T-helper 1 cell treated with Interleukin-12 subunit alpha and Interleukin-12 subunit beta and Interleukin-4 antibody, amounts not matched to agents 30 μg/mL and 1 μg/mL, for 36 hours (primary cell): Measurements from ENCODE around the gene ANKS1B.
"Not testable (repeated sequence)": the region's sequence is repeated elsewhere in the genome, so short reads cannot be mapped to it uniquely, and the experiment has no call there.

Experiments
- H3K27ac Mint-ChIP-seq: one replicate; pipeline ENCODE4 v1.8.0; 2021; ENCODE audit warnings: mild to moderate bottlenecking, mixed read lengths
- H3K27me3 Mint-ChIP-seq: one replicate; pipeline ENCODE4 v1.8.0; 2021; ENCODE audit warnings: low read depth, mixed read lengths
- H3K36me3 Mint-ChIP-seq: one replicate; pipeline ENCODE4 v1.8.0; 2021; ENCODE audit warnings: low read depth, mixed read lengths
- H3K4me1 Mint-ChIP-seq: one replicate; pipeline ENCODE4 v1.8.0; 2021; ENCODE audit warnings: low read depth, mixed read lengths
- H3K4me3 Mint-ChIP-seq: one replicate; pipeline ENCODE4 v1.8.0; 2021; ENCODE audit warnings: mild to moderate bottlenecking, moderate library complexity, mixed read lengths
- H3K9me3 Mint-ChIP-seq: one replicate; pipeline ENCODE4 v1.8.0; 2021; ENCODE audit warnings: mixed read lengths

Gene ANKS1B

DNA sequence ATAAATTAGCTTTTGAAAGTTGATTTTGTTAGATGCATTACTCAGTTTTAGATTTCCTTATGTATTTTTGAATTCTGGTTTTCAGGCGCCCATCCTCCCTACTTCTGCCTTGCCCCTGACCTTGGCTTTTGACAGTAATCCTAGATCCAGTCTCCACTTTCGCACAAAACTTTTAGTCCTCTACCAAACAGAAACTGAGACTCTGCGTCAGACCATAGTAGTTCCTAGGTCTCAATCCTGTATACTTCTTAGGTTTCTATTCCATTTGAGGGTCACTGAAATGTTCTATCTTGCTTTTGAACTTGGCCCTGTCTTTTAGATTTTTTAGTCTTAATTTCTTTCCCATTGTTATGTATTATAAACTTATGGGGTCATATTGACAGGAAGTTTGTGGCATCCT is 645.1 kb downstream of the ANKS1B start:
- Mint-ChIP-seq H3K36me3 (no peaks in the 10 kb centered on the region), H3K9me3 (no peaks in the 10 kb centered on the region), H3K4me3 (no peak overlapping the region), H3K27me3 (no peaks in the 10 kb centered on the region), H3K27ac (no peak overlapping the region), H3K4me1 (no peaks in the 10 kb centered on the region)

DNA sequence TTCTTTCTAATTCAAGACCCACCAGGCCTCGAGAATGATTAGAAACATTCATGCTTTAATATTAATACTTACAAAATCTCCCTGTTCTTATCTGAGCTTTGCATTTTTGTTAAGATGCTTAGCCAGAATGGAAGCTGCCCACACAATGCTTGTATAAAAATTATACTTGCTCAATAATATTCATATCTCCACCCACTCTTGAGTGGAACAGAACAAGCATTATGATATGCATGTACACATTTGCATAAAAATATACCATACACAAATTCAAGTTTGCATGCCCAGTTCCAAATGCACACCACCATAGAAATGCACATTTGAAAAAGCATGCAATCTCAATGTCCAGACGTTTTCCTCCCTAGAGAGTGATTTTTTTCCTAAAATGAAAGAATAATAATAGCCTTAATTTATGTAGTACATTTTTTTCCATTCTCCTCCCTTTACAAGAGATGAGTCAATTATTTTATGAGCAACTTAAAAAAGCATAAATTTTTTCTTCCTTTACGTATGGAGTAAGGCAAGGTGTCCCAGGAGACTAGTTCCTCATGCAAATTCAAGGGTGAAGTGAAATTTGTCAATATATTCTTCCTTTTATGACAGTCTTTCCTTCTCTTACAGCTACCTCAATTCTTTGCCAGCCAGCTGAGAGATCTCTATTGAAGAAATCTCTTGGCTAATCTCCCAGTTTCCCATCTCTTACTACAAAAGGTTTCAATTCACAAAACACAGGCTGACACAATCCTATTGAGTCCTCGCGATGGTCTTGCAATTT is 650.3 kb downstream of the ANKS1B start:
- Mint-ChIP-seq H3K27me3 (no peaks in the 10 kb centered on the region), H3K36me3 (no peaks in the 10 kb centered on the region), H3K4me3 (no peak overlapping the region), H3K9me3 (no peaks in the 10 kb centered on the region), H3K27ac (no peak overlapping the region), H3K4me1 (no peaks in the 10 kb centered on the region)

DNA sequence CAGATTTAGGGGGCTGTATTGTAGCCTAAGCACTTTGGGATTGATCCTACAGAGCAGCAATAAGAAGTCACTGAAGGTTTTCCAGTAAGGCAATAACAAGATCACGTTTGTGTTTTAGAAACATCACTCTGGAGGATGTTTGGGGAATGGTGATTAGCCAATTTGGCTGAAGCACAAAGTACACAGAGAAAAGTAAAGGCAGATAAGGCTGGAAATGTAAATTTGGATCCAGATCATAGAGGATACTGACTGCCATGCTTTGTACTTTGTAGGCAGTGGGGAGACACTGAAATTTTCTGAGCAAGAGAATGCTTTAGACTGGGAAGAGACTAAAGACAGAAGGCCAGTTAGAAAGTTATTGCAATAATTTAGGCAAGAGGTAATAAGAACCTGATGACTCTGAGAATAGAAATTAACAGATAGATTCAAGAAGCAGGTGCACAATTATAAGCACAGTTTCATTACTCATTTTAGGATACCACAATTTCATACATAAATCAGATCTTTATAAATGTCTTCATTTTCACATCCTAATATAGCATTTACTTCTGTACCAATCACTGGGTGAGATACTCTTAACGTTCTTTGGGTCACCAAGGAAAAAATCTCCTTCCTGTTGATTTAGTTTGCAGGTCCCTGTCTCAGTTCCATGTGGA is 651.7 kb downstream of the ANKS1B start:
- Mint-ChIP-seq H3K27me3 (no peaks in the 10 kb centered on the region), H3K9me3 (no peaks in the 10 kb centered on the region), H3K4me3 (no peak overlapping the region), H3K27ac (no peak overlapping the region), H3K4me1 (no peaks in the 10 kb centered on the region), H3K36me3 (no peaks in the 10 kb centered on the region)

DNA sequence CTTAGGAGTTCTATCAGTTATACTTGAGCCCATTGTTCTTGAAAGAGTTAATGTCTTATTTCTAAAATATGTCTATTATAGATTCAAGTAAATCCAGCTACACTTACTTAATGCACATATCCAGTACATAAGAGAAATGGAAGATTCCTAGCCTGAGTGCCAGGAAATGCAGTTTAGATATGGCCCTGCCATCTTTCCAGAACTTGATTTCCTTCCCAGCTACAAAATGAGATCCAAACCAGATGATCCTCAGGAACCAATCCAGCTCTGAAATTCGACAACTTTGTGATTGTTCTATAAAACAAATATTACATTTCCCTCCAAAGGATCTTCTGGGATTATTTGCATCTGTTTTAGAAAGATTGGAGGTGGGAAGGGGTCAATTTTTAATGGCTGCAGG is 654.5 kb downstream of the ANKS1B start:
- H3K27me3 Mint-ChIP-seq, result no peaks in the 10 kb centered on the region
- H3K4me1 Mint-ChIP-seq, result no peaks in the 10 kb centered on the region
- no peak overlapping the region for H3K4me3 Mint-ChIP-seq
- no peak overlapping the region for H3K27ac Mint-ChIP-seq
- H3K9me3 Mint-ChIP-seq, result no peaks in the 10 kb centered on the region
- H3K36me3 Mint-ChIP-seq, result no peaks in the 10 kb centered on the region

DNA sequence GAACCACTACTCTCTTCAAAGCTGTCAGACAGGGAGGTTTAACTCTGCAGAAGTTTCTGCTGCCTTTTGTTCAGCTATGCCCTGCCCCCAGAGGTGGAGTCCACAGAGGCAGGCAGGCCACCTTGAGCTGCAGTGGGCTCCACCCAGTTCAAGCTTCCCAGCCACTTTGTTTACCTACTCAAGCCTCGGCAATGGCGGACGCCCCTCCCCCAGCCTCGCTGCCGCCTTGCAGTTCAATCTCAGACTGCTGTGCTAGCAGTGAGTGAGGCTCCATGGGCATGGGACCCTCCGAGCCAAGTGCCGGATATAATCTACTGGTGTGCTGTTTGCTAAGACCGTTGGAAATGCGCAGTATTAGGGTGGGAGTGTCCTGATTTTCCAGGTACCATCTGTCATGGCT is 663.5 kb downstream of the ANKS1B start:
- H3K27me3 Mint-ChIP-seq, H3K27ac Mint-ChIP-seq, H3K4me3 Mint-ChIP-seq, H3K36me3 Mint-ChIP-seq, H3K4me1 Mint-ChIP-seq: not testable (repeated sequence)
- peaks cover 23% of the 10 kb centered on the region for H3K9me3 Mint-ChIP-seq

DNA sequence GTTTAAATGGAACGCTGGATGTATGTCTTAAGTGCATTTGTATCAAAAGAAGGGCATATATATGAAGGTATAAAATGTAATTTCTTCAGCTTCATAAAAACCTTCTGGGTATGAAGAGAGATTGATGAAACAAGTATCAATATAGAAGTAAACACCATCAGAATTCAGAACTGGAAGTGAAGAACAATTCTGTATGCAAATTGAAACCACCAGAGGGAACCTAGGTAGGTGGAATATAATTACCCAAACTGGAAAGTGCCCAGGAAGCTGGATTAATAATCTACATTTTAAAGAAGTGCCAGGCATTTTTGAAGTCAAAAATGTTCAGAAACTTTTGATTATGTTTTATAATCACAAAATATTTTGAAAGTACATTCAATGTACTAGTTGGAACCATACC is 673.4 kb downstream of the ANKS1B start:
- H3K9me3 Mint-ChIP-seq, result peaks cover 6% of the 10 kb centered on the region
- H3K4me1 Mint-ChIP-seq, result no peaks in the 10 kb centered on the region

DNA sequence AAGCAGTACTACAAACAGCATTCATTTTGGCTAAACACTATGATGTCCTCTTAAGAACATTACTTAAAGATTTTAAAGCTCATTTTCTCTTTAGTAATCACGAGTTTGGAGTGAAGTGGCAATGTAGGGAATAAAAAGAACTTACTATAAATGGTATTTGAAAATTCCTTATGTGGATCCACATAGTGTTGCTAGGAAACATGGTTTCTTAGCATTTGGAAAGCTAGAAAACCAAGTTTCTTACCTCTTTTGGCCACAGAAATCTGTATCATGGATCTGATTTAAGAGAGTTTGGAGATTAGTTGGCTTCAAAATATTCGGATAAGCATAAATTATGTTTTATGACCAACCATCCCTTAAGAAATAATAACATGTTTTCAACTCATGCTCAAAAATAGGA is 674.9 kb downstream of the ANKS1B start:
- no peaks in the 10 kb centered on the region for H3K27me3 Mint-ChIP-seq
- H3K4me3 Mint-ChIP-seq, result no peak overlapping the region
- H3K9me3 Mint-ChIP-seq, result peaks cover 6% of the 10 kb centered on the region
- H3K4me1 Mint-ChIP-seq, result no peaks in the 10 kb centered on the region
- no peaks in the 10 kb centered on the region for H3K36me3 Mint-ChIP-seq
- no peak overlapping the region for H3K27ac Mint-ChIP-seq

More for the DNA sequence above, 673.4 kb downstream of the ANKS1B start:
- H3K27ac Mint-ChIP-seq, result no peak overlapping the region
- H3K36me3 Mint-ChIP-seq, result no peaks in the 10 kb centered on the region
- H3K4me3 Mint-ChIP-seq, result no peak overlapping the region
- H3K27me3 Mint-ChIP-seq, result no peaks in the 10 kb centered on the region

DNA sequence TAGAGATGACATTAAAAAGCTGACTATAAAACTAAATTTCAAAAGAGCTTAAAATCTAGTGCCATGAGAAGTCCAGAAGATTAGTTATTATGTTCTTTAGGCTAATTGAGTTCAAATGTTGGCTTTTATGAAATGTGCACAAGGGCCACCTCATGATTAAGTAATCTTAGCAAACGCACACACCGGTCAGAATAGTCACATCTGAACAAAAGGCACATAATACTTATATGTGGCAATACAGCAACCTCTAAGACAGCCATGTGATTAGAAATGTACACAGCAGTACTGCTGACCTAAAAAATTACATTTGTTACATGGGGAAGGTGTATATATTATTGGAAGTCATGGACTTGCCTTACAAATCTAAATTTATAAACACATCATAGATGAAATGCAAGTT is 681.9 kb downstream of the ANKS1B start:
- Mint-ChIP-seq H3K4me3 (no peak overlapping the region), H3K27me3 (no peaks in the 10 kb centered on the region), H3K9me3 (no peaks in the 10 kb centered on the region), H3K36me3 (no peaks in the 10 kb centered on the region), H3K27ac (no peak overlapping the region), H3K4me1 (no peaks in the 10 kb centered on the region)

DNA sequence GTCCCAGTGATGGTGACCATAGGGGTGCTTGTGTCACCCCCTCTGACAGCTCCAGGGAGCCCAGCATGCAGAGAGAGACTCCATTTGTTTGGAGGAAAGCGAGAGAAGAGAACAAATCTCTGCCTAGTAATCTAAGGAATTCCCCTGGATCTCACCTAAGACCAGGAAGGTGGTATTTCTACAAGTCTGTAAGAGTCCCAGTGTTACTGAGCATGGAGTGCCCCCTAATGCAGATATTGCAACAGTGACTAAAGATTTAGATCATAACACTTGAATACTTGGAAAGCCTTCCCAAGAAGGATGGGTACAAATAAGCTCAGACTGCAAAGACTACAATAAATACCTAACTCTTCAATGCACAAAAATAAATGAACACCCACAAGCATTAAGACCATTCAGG is 697.6 kb downstream of the ANKS1B start:
- peaks cover 24% of the 10 kb centered on the region for H3K9me3 Mint-ChIP-seq
- no peak overlapping the region for H3K4me3 Mint-ChIP-seq
- no peaks in the 10 kb centered on the region for H3K27me3 Mint-ChIP-seq
- no peaks in the 10 kb centered on the region for H3K36me3 Mint-ChIP-seq
- H3K27ac Mint-ChIP-seq, result no peak overlapping the region
- H3K4me1 Mint-ChIP-seq, result no peaks in the 10 kb centered on the region

DNA sequence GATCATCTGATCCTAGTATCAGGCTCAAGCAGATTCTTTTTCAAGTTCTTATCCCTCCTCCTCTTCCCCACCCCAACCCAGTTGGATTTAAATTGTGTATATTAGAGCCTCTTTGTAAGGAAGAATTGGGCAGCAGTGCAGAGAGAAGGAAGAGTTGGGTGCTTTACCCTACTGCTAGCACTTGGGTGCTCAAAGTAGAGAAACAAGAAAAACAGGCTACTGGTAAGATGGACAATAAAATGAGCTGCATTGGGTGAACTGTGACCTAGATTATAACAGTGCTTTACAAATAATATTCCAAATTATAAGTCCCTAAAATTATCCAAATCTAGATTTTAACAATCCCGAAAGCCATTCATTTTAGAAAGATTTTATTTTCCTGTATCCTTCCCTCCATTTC is 700.6 kb downstream of the ANKS1B start:
- Mint-ChIP-seq H3K27ac (no peak overlapping the region), H3K4me1 (no peaks in the 10 kb centered on the region), H3K36me3 (no peaks in the 10 kb centered on the region), H3K4me3 (no peak overlapping the region), H3K27me3 (no peaks in the 10 kb centered on the region), H3K9me3 (peaks cover 4% of the 10 kb centered on the region)

DNA sequence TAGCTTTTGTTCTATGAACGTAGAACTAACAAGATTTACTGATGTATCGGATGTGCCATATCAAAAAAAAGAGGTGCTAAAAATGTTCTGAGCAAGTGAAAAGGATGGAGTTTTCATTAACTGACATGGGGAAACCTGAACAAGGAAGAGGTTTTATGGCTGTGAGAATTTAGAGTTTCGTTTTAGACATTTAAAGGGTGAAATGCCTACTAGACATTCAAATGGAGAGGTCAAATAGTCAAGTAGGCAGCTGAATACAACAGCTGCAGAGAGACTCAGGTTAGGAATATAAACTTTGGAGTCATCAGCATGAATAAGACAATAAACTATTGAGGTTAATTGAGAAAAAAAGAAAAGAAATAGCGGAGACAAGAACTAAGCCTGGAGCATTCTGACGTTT is 702.1 kb downstream of the ANKS1B start:
- no peaks in the 10 kb centered on the region for H3K27me3 Mint-ChIP-seq
- no peak overlapping the region for H3K27ac Mint-ChIP-seq
- no peaks in the 10 kb centered on the region for H3K4me1 Mint-ChIP-seq
- H3K9me3 Mint-ChIP-seq, result peaks cover 4% of the 10 kb centered on the region
- H3K4me3 Mint-ChIP-seq, result no peak overlapping the region
- H3K36me3 Mint-ChIP-seq, result no peaks in the 10 kb centered on the region

DNA sequence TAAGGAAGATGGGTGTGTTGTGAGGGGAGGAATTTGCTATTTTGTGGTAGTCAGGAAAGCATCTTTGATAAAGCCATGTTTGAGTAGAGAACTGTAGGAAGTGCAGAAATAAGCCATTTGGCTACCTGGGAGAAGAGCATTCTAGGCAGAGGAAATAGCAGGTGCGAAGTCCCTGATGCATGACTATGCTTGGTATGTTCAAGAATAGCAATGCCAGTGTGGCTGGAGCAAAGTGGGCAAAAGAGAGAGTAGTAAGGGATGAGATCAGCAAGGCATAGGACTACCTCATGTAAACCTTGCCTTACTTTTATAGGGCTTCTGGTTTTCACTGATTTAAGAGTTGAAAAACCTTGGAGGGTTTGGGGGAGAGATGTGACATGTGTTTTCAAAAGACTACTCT is 702.6 kb downstream of the ANKS1B start:
- Mint-ChIP-seq H3K9me3 (peaks cover 4% of the 10 kb centered on the region), H3K27ac (no peak overlapping the region), H3K4me3 (no peak overlapping the region), H3K27me3 (no peaks in the 10 kb centered on the region), H3K36me3 (no peaks in the 10 kb centered on the region), H3K4me1 (no peaks in the 10 kb centered on the region)

DNA sequence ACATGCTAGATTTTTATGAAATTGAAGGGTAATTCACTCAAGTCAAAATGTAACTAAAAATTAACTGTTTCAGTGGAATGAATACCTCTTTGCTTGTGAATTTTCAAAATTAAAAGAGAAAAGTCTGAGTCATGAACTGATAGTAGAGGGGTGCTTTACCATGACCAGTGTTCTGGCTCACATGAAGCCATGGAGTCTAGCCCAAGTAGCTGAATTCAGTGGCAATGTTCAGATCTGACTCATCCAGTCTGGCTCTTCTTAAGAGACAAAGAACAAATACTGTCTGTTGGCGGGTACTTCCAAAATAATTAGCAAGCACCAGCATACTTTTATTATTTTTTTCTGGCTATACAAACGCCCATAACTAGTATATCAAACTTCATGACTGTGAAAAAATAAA is 703.5 kb downstream of the ANKS1B start:
- Mint-ChIP-seq H3K27me3 (no peaks in the 10 kb centered on the region), H3K4me1 (no peaks in the 10 kb centered on the region), H3K9me3 (peaks cover 4% of the 10 kb centered on the region), H3K36me3 (no peaks in the 10 kb centered on the region), H3K27ac (no peak overlapping the region), H3K4me3 (no peak overlapping the region)

DNA sequence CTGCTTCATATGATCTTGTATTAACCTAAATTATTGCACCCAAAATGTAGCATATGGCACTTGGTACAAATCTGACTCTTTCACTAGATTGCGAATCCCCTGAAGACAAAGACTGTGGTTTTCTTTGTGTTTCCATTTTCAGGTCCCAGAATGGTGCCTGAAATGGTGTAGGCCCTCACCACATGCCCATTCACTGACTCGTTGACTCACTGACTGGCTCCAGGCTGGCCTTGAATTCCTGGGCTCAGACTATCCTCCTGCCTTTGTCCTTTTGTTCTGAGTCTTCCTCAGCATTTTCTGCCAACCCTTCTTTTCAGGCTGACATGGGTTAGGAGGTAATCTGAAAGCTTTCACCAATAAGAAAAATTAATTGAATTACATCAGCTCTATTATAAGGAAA is 705.8 kb downstream of the ANKS1B start:
- Mint-ChIP-seq H3K4me1 (no peaks in the 10 kb centered on the region), H3K27me3 (no peaks in the 10 kb centered on the region), H3K4me3 (no peak overlapping the region)

DNA sequence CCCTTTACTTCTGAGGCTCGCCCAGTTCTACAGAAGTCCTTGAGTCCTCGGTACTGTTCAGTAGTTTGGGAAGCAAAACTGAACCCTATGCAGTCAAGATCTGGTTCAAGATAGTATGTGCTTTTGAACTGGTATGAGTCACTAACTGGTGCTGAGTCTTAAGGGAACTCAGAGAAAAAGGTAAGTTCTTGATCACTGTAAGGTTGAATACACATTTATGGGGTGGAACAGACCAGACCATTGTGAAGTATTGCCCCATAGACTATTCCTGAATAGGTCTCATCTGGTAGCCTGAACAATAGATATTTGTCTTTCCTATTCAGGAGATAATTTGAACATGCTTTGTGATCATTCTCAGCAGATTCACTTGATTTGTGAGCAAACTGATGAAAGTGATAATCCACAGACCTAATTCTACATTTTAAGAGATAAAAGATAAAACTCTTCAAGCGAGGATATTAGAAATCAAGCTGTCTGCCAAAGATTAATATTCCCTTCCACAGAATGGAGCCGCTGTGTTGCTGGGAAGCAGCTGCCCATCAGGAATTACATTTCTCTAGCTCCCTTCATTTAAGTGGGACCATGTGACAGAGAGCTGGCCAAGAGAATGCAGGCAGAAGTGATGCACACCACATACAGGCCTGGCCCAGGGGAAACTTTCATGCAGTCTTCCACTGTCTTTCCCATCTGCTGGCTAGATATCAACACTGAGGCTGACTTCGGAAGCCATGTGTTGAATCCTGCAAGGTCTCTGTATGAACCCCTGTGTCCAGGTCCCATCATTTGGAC is 707.0 kb downstream of the ANKS1B start:
- H3K9me3 Mint-ChIP-seq, result peaks cover 18% of the 10 kb centered on the region
- H3K36me3 Mint-ChIP-seq, result no peaks in the 10 kb centered on the region
- H3K27me3 Mint-ChIP-seq, result no peaks in the 10 kb centered on the region
- H3K4me1 Mint-ChIP-seq, result no peaks in the 10 kb centered on the region
- no peak overlapping the region for H3K27ac Mint-ChIP-seq
- H3K4me3 Mint-ChIP-seq, result no peak overlapping the region

More for the DNA sequence above, 705.8 kb downstream of the ANKS1B start:
- no peaks in the 10 kb centered on the region for H3K36me3 Mint-ChIP-seq
- H3K27ac Mint-ChIP-seq, result no peak overlapping the region
- peaks cover 18% of the 10 kb centered on the region for H3K9me3 Mint-ChIP-seq
